Liver (tissue), 9 donors: ENCODE results near the gene SLU7. TPM values are rescaled to one million over a fixed set of nuclear protein-coding genes. Genes with fewer than 3 reads are reported as not detected.

Experiments
- DNase-seq: peaks from one replicate; pipeline ENCODE4 v3.0.0-alpha.2; 2017; ENCODE audit warnings: low spot score
- H3K27ac ChIP-seq, 2 donors: one replicate each; pipeline ENCODE4 v1.7.0; 2013; ENCODE audit warnings: inconsistent platforms in 2 of 2, low read length in 2 of 2, control low read depth in 1 of 2, low read depth in 1 of 2, mild to moderate bottlenecking in 1 of 2
- H3K27me3 ChIP-seq, 4 donors: one replicate each; pipeline versions ENCODE4 v1.6.1 to v1.7.0; 2013; ENCODE audit warnings: low read length in 3 of 4, inconsistent platforms in 1 of 4, mild to moderate bottlenecking in 1 of 4, moderate library complexity in 1 of 4; ENCODE audit not compliant: control insufficient read depth in 4 of 4, insufficient read depth in 4 of 4
- H3K36me3 ChIP-seq, 4 donors: one replicate each; pipeline versions ENCODE4 v1.6.1 to v1.7.0; 2013; ENCODE audit warnings: low read length in 3 of 4, mild to moderate bottlenecking in 3 of 4, low read depth in 1 of 4, moderate library complexity in 1 of 4; ENCODE audit not compliant: control insufficient read depth in 4 of 4, insufficient read depth in 3 of 4
- H3K4me1 ChIP-seq, 4 donors: one replicate each; pipeline versions ENCODE4 v1.6.1 to v1.7.0; 2013; ENCODE audit warnings: low read length in 3 of 4, mild to moderate bottlenecking in 3 of 4, moderate library complexity in 1 of 4; ENCODE audit not compliant: control insufficient read depth in 4 of 4, insufficient read depth in 4 of 4
- H3K4me3 ChIP-seq, 3 donors: one replicate each; pipeline versions ENCODE4 v1.6.1 to v1.7.0; 2013; ENCODE audit warnings: low read length in 3 of 3, control low read depth in 1 of 3, low read depth in 1 of 3, mild to moderate bottlenecking in 1 of 3
- H3K9ac ChIP-seq, 2 donors: one replicate each; pipeline ENCODE4 v1.7.0; 2013; ENCODE audit warnings: low read length in 2 of 2, mild to moderate bottlenecking in 2 of 2, moderate library complexity in 2 of 2, control low read depth in 1 of 2, low read depth in 1 of 2
- H3K9me3 ChIP-seq, 4 donors: one replicate each; pipeline versions ENCODE4 v1.6.1 to v1.7.0; 2013; ENCODE audit warnings: low read length in 3 of 4; ENCODE audit not compliant: control insufficient read depth in 4 of 4
- CTCF ChIP-seq: fragments of 150-350 bp; IDR thresholded peaks from 2 replicates; pipeline ENCODE4 v1.5.1; 2017; ENCODE audit warnings: improper control_type of control experiment, low read depth, low read length; ENCODE audit not compliant: missing input control
- FOXA2 ChIP-seq: IDR thresholded peaks from 2 replicates; pipeline ENCODE4 v1.6.1; 2016; ENCODE audit warnings: antibody characterized with exemption
- HNF4A ChIP-seq, 2 donors: conservative IDR thresholded peaks; 2 replicates each; pipeline ENCODE4 v1.6.1; 2016; ENCODE audit warnings: antibody characterized with exemption in 2 of 2, mild to moderate bottlenecking in 2 of 2
- HNF4G ChIP-seq: IDR thresholded peaks from 2 replicates; pipeline ENCODE4 v1.6.1; 2016; ENCODE audit warnings: antibody characterized with exemption
- MAX ChIP-seq: IDR thresholded peaks from 2 replicates; pipeline ENCODE4 v1.6.1; 2016; ENCODE audit warnings: antibody characterized with exemption
- NR2F2 ChIP-seq: IDR thresholded peaks from 2 replicates; pipeline ENCODE4 v1.6.1; 2016; ENCODE audit warnings: antibody characterized with exemption
- RAD21 ChIP-seq, 2 donors: IDR thresholded peaks; 2 replicates each; pipeline ENCODE4 v1.6.1; 2016; ENCODE audit warnings: antibody characterized with exemption in 2 of 2, mild to moderate bottlenecking in 2 of 2
- RXRA ChIP-seq, 2 donors: IDR thresholded peaks; 2 replicates each; pipeline ENCODE4 v1.6.1; 2017 to 2018; ENCODE audit warnings: antibody characterized with exemption in 2 of 2, mild to moderate bottlenecking in 1 of 2
- TAF1 ChIP-seq: conservative IDR thresholded peaks from 2 replicates; pipeline ENCODE4 v1.6.1; 2016; ENCODE audit warnings: antibody characterized with exemption, mild to moderate bottlenecking
- YY1 ChIP-seq: IDR thresholded peaks from 2 replicates; pipeline ENCODE4 v1.6.1; 2016; ENCODE audit warnings: antibody characterized with exemption, mild to moderate bottlenecking
- ZBTB33 ChIP-seq: IDR thresholded peaks from 2 replicates; pipeline ENCODE4 v1.6.1; 2016; ENCODE audit warnings: antibody characterized with exemption
- WGBS: extraction: QIAGEN DNeasy Blood & Tissue Kit; methylation state at CpG from one replicate; pipeline ENCODE4 v1.1.7; 2013; 5-methylcytosine and 5-hydroxymethylcytosine counted together
- polyA plus RNA-seq, 2 donors: library from polyadenylated mRNA; stranded (reverse) in 1 of 2; unstranded in 1 of 2; fragments of 200-250 nt in 1 of 2; fragments of >200 nt in 1 of 2; fragmentation: Nextera tagmentation in 1 of 2; extraction: Ambion mirVana in 1 of 2; gene quantifications; one replicate each; pipeline versions ENCODE4 v1.2.1 to v1.2.3, GENCODE V29; 2013 to 2015
- total RNA-seq, 2 donors: library from RNA; depleted of rRNA; stranded (reverse); fragments of >200 nt; gene quantifications; one replicate each; pipeline ENCODE4 v1.2.3, GENCODE V29; 2014
- donor health status: healthy.
- donor health status: healthy.
- donor health status: healthy.
- donor health status: healthy.
- donor health status: healthy.

SLU7 gene
- total and polyA plus RNA-seq, 4 donors = 7.1 to 21.8 (median 17.6) TPM

GRCh38 chr5:160397492-160397891, 21.4 kb downstream of the SLU7 start (continued):
- no peak for TF ChIP-seq NR2F2

- TF ChIP-seq CTCF (no peak), YY1 (no peak), HNF4G (no peak), RAD21 (IDR thresholded peaks at IDR 0.05) (no peak), RXRA (IDR thresholded peaks at IDR 0.05) (no peak), MAX (no peak), TAF1 (no peak), FOXA2 (no peak), ZBTB33 (no peak)
- no peaks in the 10 kb centered on the region for H3K9me3 ChIP-seq
- no peak overlapping the region for H3K4me3 ChIP-seq
- H3K27ac ChIP-seq = no peak overlapping the region
- no peak for DNase-seq
- WGBS = 97% methylated on average over 7 of the region's 7 CpGs
- H3K36me3 ChIP-seq = no peaks in the 10 kb centered on the region
- H3K9ac ChIP-seq = no peak overlapping the region
- no peaks in the 10 kb centered on the region for H3K27me3 ChIP-seq
- peaks cover 0 to 12% (median 7%) of the 10 kb centered on the region in 4 donors for H3K4me1 ChIP-seq
Observed at GRCh38 chr5:160395111-160395510, 23.8 kb downstream of the SLU7 start.

GRCh38 chr5:160390787-160391696, 27.8 kb downstream of the SLU7 start:
- H3K36me3 ChIP-seq = no peaks in the 10 kb centered on the region
- no peak for DNase-seq
- no peaks in the 10 kb centered on the region for H3K27me3 ChIP-seq
- H3K9me3 ChIP-seq = peaks cover 1 to 16% (median 4%) of the 10 kb centered on the region in 4 donors
- 43% methylated on average over 8 of the region's 8 CpGs for WGBS
- H3K4me3 ChIP-seq = no peak overlapping the region
- H3K4me1 ChIP-seq = peaks cover 0 to 2% (median under 1%) of the 10 kb centered on the region in 4 donors
- peak; percentile 73 to 78 for TF ChIP-seq RAD21 (IDR thresholded peaks at IDR 0.05)
- no peak for TF ChIP-seq ZBTB33
- no peak for TF ChIP-seq HNF4A (conservative IDR thresholded peaks at IDR 0.05)
- peak; percentile 39 for TF ChIP-seq CTCF
- no peak for TF ChIP-seq MAX
- TF ChIP-seq YY1 = no peak
- H3K9ac ChIP-seq = no peak overlapping the region
- H3K27ac ChIP-seq = no peak overlapping the region
